HFF-Myc (cell line): Measurements from ENCODE around the gene RAD51B.
A peak's percentile ranks its signal among the peaks of the same experiment; 100 is the strongest.

Experiments used
- DNase-seq: peaks from one replicate; pipeline ENCODE4 v3.0.0-alpha.2; 2011; ENCODE audit warnings: low read depth; ENCODE audit errors: extremely low read depth
- H3K4me3 ChIP-seq: replicated peaks from 2 replicates; pipeline ENCODE4 v1.5.1; 2011; ENCODE audit warnings: low read depth, mild to moderate bottlenecking, control low read depth, low read length
- CTCF ChIP-seq: IDR thresholded peaks from 2 replicates; pipeline ENCODE4 v1.5.1; 2012; ENCODE audit warnings: mild to moderate bottlenecking, low read depth, low read length, control low read depth; ENCODE audit errors: missing control alignments

RAD51B gene

DNA sequence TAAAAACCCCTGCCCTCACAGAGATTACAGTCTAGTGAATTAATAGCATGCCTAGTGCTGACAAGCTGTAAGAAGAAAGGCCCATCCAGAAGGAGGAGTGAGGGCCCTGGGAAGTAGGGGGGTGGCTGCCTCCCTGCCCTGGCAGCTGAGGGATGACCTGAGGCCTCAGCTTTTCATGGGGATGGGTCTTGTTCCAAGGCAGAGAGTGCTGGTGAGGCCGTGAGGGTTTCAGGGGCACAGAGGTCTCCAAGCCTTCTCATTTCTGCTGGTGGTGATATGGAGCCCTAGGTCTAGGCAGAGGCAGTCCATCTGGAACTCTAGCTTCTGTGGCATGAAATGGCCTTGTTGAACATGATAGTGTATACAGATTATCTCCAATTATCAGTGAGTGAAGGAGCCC lies 858.9 kb downstream of the RAD51B start:
- no peak for DNase-seq
- no peak for TF ChIP-seq CTCF

DNA sequence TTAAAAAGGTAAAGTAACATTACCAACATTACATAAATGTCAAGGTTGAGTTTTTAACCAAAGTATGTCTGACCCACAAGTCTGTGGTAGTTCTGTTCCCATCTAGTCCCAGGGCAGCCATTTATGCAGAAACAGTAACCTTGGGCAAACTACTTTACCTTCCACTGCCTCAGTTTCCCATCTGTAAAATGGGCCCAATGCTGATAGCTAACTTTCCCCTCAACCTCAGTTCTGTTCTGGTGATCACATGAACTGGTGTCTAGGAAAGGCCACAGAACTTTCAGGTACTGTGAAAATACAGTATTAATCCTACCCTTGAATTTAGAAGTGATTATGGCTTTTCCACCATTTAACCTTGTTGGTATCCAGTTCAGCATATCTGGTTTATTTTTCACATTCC lies 859.7 kb downstream of the RAD51B start:
- no peak overlapping the region for H3K4me3 ChIP-seq

More for the DNA sequence above, 858.9 kb downstream of the RAD51B start:
- H3K4me3 ChIP-seq: no peak overlapping the region

DNA sequence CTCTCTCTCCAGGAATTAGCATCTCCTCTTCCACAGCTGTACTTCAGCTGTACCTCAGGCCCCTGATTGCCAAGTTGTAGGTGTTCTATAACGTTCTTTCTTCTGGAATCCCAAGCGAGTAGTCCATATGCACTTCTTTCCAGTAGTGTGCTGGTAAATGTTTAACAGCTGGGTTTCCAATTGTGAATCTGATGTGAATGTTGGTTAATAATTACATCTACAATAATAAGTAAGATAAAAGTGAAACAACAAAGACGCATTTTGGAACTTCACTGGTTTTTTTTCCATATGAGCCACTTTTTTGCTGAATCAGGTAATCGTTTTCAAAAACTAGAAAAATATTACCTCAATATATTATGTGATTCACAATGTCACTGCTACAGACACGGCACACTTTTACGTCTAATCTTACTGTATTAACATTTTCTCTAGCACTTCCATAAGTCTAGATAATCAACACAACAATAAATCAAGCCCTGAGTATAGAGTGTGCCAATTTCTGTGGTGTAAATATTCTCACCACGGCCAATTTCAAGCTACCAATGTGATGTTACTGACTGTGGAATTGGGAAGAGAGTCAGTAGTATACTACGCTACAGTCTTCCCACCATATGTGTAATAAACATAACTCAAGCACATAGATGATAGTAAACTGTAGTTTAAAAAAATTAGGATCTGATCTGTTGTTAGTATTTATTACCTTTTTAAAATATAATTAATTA lies 860.3 kb downstream of the RAD51B start:
- no peak for DNase-seq
- TF ChIP-seq CTCF: no peak
- H3K4me3 ChIP-seq: no peak overlapping the region

More for the DNA sequence above, 859.7 kb downstream of the RAD51B start:
- no peak for DNase-seq
- TF ChIP-seq CTCF: no peak

DNA sequence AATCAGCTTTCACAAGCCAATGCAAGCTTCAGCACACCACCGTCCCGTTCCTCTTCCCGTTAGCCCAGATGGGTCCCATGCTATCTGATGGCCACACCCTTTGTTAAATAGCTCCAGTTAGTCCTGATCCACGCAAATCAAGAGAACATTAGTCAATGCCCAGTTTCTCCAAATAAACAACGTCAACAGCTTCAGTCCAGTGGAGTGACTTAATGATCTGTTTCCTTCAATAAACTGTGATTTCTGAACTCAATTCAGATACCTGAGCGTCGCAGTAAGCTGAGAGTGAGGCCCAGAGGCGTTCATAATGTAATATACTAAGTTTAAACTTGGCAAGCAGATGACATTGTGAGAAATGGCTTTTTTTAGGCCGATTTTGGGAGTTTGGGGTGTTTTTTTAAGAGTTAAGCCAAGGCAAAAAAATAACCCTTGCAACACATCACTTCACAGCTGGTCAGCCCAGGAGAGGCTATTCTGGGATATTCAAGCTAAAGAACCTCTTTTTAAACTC lies 861.0 kb downstream of the RAD51B start:
- no peak for TF ChIP-seq CTCF
- H3K4me3 ChIP-seq: no peak overlapping the region
- DNase-seq: peak; percentile 70

- no peak for DNase-seq
- TF ChIP-seq CTCF: no peak
- no peak overlapping the region for H3K4me3 ChIP-seq
Observed at GRCh38 chr14:68681256-68682011, 861.9 kb downstream of the RAD51B start.

- peak; percentile 98 for DNase-seq
- TF ChIP-seq CTCF: no peak
- H3K4me3 ChIP-seq: no peak overlapping the region
Observed at GRCh38 chr14:68682166-68683103, 862.9 kb downstream of the RAD51B start.
